DMS79 treated with DMSO at 0.1 percent for 48 hours (cell line): ENCODE results near the gene RPL38.

Source experiments
- DNase-seq: peaks from one replicate; lab custom pipeline; 2025; lab: John Stamatoyannopoulos, UW

Gene RPL38

DNA sequence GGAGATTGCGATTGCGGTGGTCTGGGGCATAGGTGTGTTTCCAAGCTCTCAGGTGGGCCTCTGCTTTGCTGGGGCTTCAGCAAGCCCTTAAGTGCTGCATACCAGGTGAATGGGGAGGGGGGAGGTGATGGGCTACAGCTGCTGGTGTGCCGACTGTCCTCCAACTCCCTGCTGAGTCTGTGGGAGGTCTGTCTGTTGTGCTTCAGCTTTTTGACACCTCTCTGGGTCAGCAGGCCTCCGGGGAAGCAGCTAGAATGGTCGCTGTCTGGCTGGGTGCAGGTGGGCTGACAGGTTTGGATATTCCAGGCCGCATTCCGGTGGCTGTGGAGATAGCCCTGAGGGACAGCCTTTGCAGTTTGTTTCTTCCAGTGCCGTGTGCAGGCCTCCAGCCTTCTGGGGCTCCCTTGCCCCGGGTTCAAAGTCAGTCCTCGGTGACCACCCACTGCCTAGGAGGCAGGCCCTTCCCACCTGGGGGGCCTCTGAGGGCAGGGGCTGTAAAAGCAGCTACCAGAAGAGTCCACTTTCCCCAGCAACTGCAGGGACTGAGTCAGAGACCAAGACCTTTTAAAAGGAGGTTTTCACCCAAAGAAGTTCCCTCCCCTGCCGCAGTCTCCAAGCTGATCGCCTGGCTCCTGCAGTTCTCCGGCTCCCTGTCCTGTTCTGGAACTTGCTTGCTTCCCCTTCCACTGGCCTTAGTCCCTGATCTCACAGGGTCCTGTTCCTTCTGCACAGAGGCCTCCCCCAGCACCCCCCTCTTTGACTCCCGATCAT, 7.8 kb downstream of the RPL38 start:
- DNase-seq: no peak

DNA sequence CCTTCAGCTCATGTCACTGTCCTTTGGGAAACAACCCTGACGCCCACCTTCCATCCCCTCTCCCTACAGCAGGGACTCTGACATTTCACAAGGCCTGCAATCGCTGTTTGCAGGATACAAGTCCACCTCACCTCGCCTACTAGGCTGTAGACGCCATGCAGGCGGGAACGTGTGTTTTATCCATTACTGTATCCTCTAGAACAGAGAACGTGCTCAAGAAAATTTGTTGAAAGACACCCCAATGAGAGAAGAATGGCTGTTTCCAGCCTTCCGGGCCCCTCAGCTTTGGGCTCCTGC, 8.4 kb downstream of the RPL38 start:
- no peak for DNase-seq

DNA sequence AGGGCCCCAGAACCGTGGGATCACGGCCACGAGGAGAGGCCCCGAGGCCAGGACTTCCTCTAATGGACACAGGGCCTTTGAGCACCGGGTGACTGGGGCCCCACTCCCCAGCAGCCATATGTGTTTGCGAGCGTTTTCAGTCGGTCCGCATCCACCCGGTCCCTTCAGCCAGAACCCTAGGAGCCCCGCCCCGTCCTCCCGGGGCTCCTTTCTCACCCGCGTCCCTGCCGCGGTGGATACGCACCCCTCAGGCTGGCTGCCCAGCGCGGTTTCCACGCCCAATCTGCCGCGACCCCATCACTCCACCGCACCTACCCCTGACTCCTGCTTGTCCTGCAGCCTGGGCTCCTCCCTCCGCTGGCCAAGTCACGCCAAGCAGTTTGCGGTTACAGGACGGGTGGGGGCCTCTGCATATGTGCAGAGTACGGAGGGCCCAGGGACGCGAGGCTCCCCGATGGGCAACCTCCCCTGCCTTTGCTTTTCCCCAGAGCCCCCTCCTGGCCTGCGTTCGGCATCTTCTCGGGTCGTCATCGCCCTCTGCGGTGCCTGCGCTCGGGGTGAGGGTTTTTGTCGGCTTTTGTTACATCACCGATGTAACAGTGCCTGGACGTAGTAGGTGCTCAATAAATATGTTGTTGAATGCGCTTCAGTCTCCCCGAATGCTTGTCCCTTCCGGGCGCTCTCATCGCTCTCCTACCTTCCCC, 8.9 kb downstream of the RPL38 start:
- no peak for DNase-seq

DNA sequence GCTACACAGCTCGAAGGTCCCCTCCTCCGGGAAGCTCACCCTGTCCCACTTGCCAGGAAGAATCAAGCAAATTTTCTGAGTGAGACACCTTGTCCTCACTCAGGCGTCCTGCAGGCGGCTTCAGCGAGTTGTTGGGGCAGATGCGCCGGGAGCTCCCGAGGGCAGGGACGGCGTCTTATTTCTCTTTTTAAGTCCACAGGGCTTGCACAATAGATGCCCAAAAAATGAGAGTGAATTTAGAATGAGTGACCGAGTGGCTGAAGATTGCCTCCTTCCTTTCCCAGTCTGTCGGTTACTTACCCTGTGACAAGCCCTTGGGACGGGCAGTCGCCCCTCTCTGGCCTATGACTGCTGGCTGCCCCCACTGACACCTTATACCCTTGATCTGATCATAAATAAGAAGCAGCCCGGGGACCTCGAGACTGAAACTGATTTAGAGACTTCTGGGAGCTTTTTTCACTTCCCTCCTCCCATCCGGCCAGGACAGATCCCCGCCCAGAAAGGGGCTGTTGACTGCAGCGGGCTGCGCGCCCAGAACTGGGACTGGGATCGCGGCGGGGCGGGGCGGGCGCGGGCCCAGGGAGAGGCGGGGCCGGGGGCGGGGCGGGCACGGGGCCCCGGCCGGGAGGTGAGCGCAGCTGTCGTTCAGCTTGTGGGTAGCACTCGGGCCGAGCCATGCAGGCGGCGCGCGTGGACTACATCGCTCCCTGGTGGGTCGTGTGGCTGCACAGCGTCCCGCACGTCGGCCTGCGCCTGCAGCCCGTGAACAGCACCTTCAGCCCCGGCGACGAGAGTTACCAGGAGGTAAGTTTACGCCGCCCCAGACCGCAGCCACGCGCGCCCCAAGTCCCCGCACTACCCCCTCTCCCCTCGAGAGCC, 9.7 kb downstream of the RPL38 start, which contains the start of gene TTYH2:
TSS of gene TTYH2 (plus strand) at position 659 of the 879 bp plus-strand sequence. CDS start at position 676, 17 bp downstream.
- peak; percentile 45 for DNase-seq

DNA sequence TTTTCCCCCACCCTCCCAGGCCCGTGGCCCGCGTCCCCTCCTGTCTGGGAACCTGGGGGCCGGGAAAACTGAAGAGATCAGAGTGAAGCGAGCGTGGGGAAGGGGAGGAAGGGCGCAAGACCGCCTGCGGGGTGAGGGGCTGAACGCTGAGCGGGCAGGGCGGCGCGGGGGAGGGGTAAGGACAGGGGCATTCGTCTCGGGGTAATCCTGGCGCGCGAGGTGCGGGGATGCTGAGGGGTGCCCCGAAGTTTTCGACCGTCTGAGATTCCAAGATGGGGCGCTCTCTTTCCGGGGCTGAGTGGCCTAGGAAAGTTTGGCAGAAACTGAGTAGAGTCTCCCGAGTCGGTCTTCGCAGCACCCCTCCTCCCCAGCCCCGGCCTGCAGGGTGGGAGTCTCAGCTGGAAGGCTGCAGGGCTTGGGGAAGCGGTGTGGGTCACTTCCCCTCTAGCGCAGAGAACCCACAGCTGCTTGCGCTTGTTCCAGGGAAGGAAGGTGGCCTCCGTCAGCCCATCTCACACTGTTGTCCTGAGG, 10.4 kb downstream of the RPL38 start:
- no peak for DNase-seq

DNA sequence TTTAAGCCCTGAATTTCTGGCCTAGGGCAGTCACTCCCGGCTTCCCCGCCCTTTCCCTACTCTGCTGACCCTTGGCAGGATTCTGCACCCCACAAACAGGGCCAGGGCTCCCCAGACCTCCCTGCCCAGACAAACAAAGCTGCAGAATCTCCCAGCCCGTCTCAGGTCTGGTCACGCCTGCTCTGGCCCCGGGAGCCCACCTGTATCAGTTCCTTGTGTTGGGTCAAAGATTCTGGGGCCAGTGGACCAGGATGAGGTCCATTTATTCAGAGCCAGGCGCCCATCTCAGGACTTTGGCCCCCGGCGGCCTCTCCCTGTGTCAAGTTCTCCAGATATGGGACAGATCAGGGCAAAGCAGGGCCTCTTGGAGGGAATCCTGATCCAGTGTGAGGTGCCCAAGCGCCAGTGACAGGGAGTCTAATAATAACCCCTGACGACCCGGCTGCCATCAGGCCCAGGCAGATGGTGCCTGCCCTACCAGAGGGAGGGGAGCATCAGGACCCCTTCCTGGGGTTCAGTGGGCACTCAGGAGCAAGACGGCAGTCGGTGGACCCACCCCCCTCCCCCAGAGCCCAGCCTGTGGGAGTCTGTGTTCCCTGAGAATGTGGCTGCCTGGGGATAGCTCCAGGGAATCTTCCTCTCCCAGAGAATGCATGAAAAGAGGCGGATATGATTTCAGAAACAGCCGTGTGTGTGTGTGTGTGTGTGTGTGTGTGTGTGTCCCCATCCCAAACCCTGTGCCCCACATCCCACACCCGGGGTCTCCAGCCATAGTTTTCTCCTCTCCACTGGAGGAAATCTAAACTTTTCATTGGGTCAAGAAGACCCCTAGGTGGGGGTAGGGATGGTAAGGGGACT, 11.2 kb downstream of the RPL38 start:
- DNase-seq: no peak

DNA sequence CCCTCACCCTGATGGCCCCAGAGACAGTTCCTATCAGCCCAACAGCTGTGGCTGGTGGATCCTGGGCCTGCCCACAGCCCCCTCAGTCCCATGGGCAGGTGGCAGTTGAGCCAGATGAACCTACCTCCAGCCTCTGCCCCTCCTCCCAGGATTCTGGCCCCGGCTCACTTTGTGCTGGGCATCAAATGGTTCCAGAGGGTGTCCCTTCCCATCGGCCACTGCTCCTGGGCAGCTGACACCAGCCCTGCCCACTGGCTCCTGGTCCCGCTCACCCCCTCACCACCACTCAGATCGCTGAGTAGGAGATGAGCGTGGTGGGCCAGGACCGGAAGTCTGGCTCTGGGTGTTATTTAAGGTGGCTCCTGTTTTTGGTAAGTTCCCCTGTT, 11.9 kb downstream of the RPL38 start:
- no peak for DNase-seq

DNA sequence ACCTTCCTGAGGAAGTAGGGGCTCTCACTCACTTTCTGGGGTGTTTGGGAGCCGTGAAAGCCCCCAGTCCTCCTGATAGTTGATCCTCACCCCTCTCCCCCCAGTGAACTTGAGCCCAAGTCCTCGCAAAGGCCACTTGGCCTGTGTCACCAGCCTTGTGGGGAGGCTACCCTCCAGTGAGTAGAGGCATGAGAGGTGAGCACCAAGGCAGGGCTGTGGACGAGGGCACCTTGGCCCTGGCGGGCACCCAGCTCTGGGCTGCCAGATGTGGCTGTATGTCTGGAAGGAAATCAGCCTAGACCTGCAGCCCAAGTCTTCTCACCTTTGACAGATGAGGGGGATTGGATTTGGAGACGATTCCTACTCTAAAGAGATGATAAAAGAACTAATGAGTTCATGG, 13.0 kb downstream of the RPL38 start:
- DNase-seq: no peak

DNA sequence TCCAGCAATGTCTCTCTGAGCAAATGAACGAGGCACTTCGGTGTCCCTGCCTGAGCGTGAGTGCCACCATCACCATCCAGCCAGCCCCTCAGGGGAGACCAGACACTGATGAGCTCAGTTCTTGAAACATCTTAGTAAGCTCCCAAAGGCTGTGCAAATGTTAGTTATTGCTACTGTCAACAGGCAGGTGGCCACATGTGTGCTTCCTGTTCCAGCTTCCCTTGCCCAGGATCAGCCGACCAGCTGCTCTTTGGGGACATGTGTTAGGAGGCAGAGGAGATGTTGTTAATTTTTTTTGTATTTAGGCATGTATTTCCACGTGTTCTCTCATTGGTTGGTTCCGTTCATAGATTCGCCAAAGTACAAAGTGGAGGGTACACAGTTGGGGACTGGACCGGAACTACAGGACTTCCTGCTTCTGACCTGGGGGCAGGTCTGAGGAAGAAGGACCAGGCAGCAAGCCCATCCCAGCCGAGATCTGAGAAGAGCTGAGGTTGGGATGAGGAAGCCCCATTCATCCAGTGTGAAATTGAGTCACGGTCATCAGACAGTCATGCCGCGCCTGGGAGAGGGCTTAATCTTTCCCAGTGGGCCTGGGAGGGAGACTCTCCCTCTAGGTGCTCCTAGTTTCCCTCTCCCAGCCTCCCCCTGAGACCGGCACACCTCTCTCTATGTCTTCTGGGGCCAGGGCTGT, 13.7 kb downstream of the RPL38 start:
- DNase-seq: no peak

DNA sequence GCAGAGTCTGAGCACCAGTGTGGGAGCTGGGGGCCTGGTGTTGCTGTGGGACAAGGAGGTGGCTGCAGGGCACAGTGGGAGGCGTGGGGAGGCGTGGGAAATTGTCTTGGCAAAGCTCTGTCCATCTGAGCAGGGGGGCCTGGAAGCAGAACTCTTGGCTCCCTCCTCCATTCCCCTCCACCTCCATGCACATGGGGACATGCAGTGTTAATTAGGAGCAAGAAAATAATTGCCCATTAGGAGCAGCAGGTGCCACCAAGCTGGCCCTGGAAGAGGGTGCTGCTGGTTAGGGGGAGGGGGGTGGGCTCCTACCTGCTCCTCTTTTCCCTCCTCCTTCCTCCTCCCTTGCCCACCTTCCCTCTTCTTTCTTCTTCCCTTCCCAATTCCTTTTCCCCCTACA, 14.4 kb downstream of the RPL38 start:
- no peak for DNase-seq

DNA sequence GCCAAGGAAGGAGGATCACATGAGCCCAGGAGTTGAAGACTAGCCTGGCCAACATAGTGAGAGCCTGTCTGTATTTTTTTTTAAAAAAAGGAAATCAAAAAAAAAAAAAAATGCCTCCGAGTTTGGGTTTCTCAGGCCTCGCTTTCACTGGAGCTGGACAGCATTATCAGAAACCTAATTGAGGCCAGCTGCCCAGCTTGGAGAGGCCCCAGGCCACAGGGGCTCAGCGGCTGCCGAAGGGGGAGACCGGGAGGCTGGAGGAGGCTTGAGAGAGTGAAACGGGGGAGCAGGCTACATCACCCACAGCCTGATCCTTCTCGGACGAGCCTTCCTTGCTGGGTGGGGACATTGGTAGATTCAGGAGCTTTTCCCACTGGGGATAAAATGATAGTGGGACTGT, 15.0 kb downstream of the RPL38 start:
- DNase-seq: no peak

DNA sequence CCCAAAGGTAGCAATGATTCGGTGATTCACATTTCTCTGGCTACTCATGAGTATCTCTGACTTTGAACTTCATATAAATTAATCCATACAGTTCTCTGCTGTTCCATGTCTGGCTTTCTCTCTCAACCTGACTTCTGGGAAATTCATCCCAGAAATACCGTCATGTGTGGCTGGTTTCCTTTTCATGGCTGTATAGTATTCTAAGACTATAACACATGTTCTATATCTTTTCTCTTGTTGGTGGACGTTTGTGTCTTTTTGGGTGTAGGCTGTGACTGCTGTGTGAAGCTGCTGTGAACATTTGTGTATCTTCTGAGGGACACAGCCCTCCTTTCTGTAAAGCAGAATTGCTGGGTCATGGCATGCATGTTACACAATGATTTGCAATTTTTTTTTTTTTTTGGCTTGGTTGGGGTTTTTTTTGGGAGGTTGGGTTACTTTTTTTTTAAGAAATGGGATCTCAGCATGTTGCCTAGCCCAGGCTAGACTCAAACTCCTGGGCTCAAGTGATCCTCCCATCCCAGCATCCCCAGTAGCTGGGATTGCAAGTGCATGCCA, 16.2 kb downstream of the RPL38 start:
- no peak for DNase-seq

DNA sequence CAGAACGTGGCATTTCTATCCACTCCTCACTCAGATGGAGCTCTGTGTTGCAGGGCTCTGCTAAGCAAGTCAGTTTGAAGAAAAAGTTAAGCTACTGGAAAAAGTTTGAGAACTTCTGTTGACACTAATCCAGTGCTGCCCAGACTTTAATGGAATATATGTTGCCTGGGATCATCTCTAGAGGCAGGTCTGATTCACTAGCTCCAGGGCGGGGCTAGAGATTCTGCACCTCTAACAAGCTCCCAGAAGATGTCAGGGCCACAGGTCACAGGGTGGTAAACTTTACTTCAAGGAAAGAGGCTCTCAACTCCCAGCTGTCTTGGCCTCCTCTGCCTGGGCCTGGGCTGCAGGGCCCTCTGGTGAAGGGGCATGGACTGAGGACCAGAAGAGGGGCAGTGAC, 16.7 kb downstream of the RPL38 start:
- DNase-seq: no peak

DNA sequence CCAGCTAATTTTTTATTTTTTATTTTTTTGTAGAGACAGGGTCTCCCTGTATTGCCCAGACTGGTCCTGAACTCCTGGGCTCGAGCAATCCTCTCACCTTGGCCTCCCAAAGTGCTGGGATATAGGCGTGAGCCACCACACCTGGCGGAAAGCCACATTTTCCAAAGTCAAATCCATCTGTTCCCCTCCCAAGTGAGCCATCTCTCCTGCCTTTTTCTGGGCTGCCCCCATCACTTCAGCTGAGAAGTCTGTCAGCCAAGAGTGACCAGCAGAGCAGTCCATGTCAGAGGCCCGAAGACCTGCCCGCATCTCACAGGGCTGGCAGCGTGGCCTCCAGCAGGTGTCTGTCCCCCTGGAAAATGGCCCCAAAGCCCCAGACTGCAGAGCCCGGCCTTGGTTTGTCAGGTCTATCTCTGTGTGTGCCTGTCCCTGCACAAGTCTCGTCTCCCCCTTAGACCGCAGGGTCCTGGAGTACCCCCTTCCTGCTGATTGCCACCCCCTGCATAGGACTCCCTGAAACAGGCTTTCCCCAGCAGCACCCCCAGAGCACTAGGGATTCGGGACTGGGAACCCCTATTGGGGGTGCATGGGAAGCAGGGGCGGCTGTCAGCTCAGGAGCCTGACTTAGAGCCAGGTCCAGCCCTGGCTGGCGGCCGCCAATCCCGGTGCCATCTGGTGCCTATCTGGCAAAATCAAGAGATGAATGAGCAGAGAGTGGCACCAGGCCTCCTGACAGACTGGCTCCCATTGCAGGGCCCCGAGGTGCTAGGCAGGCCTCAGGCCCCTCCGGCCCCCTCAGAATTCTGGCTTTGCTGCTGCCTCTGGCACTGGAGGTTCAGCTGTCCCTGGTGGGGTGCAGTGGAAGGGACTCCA, 17.7 kb downstream of the RPL38 start:
- DNase-seq: no peak

DNA sequence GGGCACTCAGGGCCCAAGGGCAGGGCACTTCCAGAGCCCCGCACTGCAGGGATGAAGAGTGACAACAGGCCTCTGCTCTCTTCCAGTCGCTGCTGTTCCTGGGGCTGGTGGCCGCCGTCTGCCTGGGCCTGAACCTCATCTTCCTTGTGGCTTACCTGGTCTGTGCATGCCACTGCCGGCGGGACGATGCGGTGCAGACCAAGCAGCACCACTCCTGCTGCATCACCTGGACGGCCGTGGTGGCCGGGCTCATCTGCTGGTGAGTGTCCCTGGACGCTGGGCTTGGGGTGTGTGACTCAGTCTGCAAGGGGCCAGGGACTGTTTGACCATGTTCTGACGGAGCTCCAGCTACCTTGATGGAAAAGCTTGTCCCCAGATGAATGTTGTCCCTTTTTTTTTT, 18.9 kb downstream of the RPL38 start:
- DNase-seq: no peak

DNA sequence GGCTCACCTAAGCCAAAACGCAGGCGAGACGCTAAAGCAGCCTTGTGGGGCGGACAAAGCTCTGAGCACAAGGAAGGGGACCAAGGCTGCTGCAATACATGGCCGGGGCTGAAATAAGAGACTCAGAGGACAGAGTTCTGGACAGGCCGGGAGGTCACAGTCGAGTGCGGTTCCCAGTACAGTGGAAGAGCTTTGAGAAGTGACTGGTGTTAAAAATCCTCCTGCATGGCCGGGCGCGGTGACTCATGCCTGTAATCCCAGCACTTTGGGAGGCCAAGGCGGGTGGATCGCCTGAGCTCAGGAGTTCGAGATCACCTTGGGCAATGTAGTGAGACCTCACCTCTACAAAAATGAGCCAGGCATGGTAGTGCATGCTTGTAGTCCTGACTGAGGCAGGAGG, 20.4 kb downstream of the RPL38 start:
- no peak for DNase-seq

DNA sequence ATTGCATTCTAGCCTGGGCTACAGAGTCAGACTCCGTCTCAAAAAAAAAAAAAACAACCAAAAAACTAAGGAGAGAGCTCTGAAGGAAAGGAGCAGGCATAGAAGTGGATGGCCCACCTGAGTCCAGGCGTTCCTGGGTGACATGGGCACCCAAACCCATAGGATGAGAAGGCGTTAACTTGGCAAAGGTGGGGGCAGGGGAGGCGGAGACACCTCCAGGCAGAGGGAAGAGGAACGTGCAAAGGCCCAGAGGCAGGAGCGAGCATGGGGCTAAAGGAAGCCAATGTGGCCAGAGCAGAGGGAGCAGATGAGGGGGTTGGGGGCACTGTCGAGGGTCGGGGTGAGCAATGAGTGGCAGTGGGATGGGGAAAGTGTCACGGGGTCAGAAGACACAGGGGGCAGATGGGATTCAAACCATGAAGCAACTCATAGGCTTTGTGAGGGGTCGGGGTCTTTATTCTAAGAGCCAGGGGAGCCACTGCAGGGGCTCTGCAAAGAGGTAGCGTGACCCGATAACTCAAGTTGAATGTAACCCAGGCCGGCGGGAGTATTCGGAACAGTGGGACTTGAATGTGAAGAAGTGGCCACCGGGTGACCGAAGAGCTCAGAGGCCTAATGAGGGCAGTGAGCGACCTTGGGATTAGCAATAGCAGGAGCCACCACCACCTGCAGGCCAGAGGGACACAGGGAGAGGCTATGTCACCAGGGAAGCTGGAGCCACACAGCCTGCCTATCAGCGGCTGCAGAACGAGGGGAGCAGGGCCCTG, 21.7 kb downstream of the RPL38 start:
- no peak for DNase-seq

DNA sequence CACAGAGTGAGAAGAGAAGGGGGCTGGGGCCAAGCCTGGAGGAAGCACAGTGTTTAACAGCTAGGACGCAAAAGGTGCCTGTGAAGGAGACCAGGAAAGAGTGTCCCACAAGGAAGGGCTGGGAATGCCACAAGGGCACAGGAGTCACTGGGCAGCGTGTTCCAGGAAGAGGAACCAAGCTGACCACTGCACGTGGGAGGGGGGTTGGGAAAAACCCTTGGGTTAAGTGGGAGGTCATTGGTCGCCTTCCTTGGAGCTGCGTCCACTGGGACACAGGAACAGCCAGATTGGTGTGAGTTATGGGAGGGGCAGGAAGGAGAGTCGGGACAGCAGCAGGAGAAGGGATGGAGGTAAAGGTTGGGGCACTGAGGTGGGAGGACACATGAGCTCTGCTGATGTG, 22.8 kb downstream of the RPL38 start:
- no peak for DNase-seq
